Measurements from ENCODE around the gene STAU1.
A peak's percentile ranks its signal among the peaks of the same experiment; 100 is the strongest.

Gene STAU1

GRCh38 chr20:49165611-49166010 is 22.5 kb downstream of the STAU1 start:
- TF ChIP-seq ZNF776 (tag by site-specific recombination; IDR thresholded peaks at IDR 0.05; ENCODE audit: borderline replicate concordance) (no peak), ZNF26 (tag by site-specific recombination; IDR thresholded peaks at IDR 0.05) (no peak), HOXD13 (CRISPR knock-in tag; IDR thresholded peaks at IDR 0.05; ENCODE audit: borderline replicate concordance) (no peak), SETDB1 (IDR thresholded peaks at IDR 0.05; ENCODE audit: insufficient read length, low read length) (no peak), ZNF23 (tag by site-specific recombination; IDR thresholded peaks at IDR 0.05; ENCODE audit: borderline replicate concordance) (no peak), ZNF221 (tag by site-specific recombination; IDR thresholded peaks at IDR 0.05; ENCODE audit: borderline replicate concordance) (no peak), ZBTB49 (tag by site-specific recombination; IDR thresholded peaks at IDR 0.05; ENCODE audit: low read depth) (no peak)
- peaks cover 19% of the 10 kb centered on the region for H3K4me1 ChIP-seq (ENCODE audit: control insufficient read depth, insufficient read depth, low read length)
- ChIA-PET CTCF (interaction anchor here (0.5 to 2.5 kb wide), 2 partner anchors 33 to 224 kb away, joined by 3 to 13 read pairs; no protein-coding TSS in a partner anchor), POLR2A (no interaction called here)
- no peak overlapping the region for H3K27ac ChIP-seq (ENCODE audit: extremely low read depth, low read depth, low read length)
- no peaks in the 10 kb centered on the region for H3K9me3 ChIP-seq (ENCODE audit: control insufficient read depth, insufficient read depth, low read depth, low read length)
- H3K4me3 ChIP-seq (ENCODE audit: low read depth, low read length): no peak overlapping the region
- H3K36me3 ChIP-seq (ENCODE audit: control insufficient read depth in 2 of 2, insufficient read depth in 1 of 2, low read length in 2 of 2): peaks cover 9 to 14% of the 10 kb centered on the region in 2 experiments; a peak in 2 of 3 replicates

DNA sequence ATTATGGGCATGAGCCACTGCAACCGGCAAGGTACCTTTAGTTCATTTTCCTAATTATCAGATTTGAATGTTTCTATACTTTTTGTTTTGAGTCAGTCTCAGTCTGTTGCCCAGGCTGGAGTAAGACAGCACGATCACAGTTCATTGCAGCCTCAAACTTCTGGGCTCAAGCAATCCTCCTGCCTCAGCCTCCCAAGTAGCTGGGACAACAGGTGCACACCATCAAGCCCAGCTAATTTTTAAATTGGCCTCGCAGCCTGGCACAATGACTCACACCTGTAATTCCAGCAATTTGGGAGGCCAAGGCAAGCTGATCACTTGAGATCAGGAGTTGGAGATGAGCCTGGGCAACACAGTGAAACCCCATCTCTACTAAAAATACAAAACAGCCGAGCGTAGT is 24.4 kb downstream of the STAU1 start:
- Histone ChIP-seq H3K9me3 (ENCODE audit: control insufficient read depth, insufficient read depth, low read depth, low read length) (no peaks in the 10 kb centered on the region), H3K4me1 (ENCODE audit: control insufficient read depth, insufficient read depth, low read length) (peaks cover 18% of the 10 kb centered on the region), H3K36me3 (ENCODE audit: control insufficient read depth in 2 of 2, insufficient read depth in 1 of 2, low read length in 2 of 2) (peaks cover 9 to 24% of the 10 kb centered on the region in 2 experiments; a peak in 2 of 3 replicates), H3K4me3 (ENCODE audit: low read depth, low read length) (no peak overlapping the region), H3K27ac (ENCODE audit: extremely low read depth, low read depth, low read length) (no peak overlapping the region)
- POLR2A ChIA-PET: interaction anchor here (0.9 kb wide), 1 partner anchor 17 kb away, joined by 3 read pairs; no protein-coding TSS in a partner anchor
- CTCF ChIA-PET: no interaction called here
- TF ChIP-seq SCRT1 (tag by site-specific recombination; IDR thresholded peaks at IDR 0.05; ENCODE audit: borderline replicate concordance) (0 out of 2 replicates have a peak, but pooled peaks have one; percentile 15), SCRT2 (tag by site-specific recombination; IDR thresholded peaks at IDR 0.05) (peak; percentile 61), MYNN (tag by site-specific recombination; IDR thresholded peaks at IDR 0.05; ENCODE audit: borderline replicate concordance) (no peak)

GRCh38 chr20:49161428-49162152 is 26.5 kb downstream of the STAU1 start:
- peaks cover 19 to 30% of the 10 kb centered on the region in 2 experiments; a peak in 2 of 3 replicates for H3K36me3 ChIP-seq (ENCODE audit: control insufficient read depth in 2 of 2, insufficient read depth in 1 of 2, low read length in 2 of 2)
- ChIA-PET POLR2A (no interaction called here), CTCF (interaction anchor here (0.6 to 1.0 kb wide), 2 partner anchors 19 to 55 kb away, joined by 3 read pairs; no protein-coding TSS in a partner anchor)
- no peak overlapping the region for H3K27ac ChIP-seq (ENCODE audit: extremely low read depth, low read depth, low read length)
- H3K4me1 ChIP-seq (ENCODE audit: control insufficient read depth, insufficient read depth, low read length): 0 out of 2 replicates have a peak, but pooled peaks cover 4% of the 10 kb centered on the region
- TF ChIP-seq KLF1 (tag by site-specific recombination; IDR thresholded peaks at IDR 0.05): peak; percentile 77
- TF ChIP-seq KLF8 (tag by site-specific recombination; IDR thresholded peaks at IDR 0.05): 0 out of 2 replicates have a peak, but pooled peaks have one; percentile 12
- no peak for TF ChIP-seq ZNF585B (tag by site-specific recombination; IDR thresholded peaks at IDR 0.05)
- H3K9me3 ChIP-seq (ENCODE audit: control insufficient read depth, insufficient read depth, low read depth, low read length): no peaks in the 10 kb centered on the region
- H3K4me3 ChIP-seq (ENCODE audit: low read depth, low read length): no peak overlapping the region
